HAP-1 (cell line): ENCODE results near the gene BPTF.
"Not testable (repeated sequence)": the region's sequence is repeated elsewhere in the genome, so short reads cannot be mapped to it uniquely, and the experiment has no call there.

ENCODE experiments used
- DNase-seq, 2 experiments: peaks; one replicate each; pipeline ENCODE4 v3.0.0-alpha.2; 2016 to 2020; ENCODE audit warnings: low spot score in 2 of 2
- H3K27me3 ChIP-seq: fragments of 250-450 bp; sonication (Bioruptor Pico); 2 replicates; pipeline ENCODE4 v1.5.1; 2020; ENCODE audit warnings: low read depth, mild to moderate bottlenecking, moderate library complexity
- H3K36me3 ChIP-seq: fragments of 250-450 bp; sonication (Bioruptor Pico); replicated peaks from 2 replicates; pipeline ENCODE4 v1.5.1; 2020; ENCODE audit warnings: mild to moderate bottlenecking
- H3K4me1 ChIP-seq: fragments of 250-450 bp; sonication (Bioruptor Pico); 2 replicates; pipeline ENCODE4 v1.5.1; 2020; ENCODE audit warnings: mild to moderate bottlenecking
- H3K4me3 ChIP-seq: fragments of 250-450 bp; sonication (Bioruptor Pico); 2 replicates; pipeline ENCODE4 v1.5.1; 2020; ENCODE audit warnings: mild to moderate bottlenecking, moderate library complexity
- H3K9me3 ChIP-seq: fragments of 250-450 bp; sonication (Bioruptor Pico); 2 replicates; pipeline ENCODE4 v1.5.1; 2020; ENCODE audit warnings: mild to moderate bottlenecking, moderate library complexity
- in situ Hi-C: fragments of 300-500 bp; cut with MboI; formaldehyde crosslinking; loops from 3 replicates; pipeline ENCODE4 v1.14.3; 2020; ENCODE audit warnings: low sequenced_read_pairs, inconsistent platforms, mixed read lengths

The BPTF gene

DNA sequence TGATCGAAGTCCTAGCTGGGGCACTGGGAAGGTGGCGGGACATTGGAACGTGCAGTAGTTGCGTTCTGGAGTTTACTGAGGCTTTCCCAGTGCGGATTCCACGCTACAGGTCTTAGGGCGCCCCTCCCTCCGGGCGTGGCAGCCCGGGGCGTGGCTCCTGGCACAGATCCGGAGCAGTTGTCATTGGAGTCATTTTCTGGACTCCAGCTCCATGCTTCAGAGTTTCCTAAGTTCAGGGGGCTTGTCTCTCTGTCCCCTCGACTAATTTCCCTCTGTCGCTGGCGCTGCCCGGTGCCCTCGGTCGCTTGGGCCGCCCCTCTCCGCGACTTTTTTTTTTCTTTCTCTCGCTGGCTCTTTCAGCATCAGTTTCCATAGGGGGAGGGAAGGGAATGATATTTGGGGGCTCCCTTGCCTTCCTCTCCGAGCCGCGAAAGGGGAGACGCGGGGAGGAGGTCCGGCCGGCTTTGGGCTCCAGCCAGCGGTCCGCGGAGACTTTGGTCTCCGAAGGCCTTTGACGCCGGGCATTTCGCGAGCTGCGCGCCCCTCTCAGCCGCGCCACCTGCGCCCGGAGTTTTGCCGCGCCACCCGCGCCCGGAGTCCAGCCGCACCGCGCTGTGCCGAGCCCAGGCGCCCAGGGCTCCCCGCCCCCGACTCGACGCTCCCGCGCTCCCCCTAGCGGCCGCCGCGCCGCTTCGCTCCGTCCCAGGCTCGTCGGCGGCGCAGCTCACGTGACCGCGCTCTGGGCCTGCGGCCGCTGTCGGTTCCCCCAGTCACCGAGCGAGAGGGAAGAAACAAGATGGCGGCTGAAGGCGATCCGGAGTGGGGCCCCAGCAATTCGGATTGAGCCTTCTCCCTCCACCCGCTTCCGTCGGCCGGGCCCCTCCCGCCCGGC lies at the start of gene BPTF:
Gene BPTF, plus strand, starts transcription at position 769 of the 892 bp plus-strand sequence. CDS start 222 bp downstream, outside the sequence.
- in situ Hi-C loops: no loop called here
- Histone ChIP-seq H3K36me3 (peaks cover 3% of the 10 kb centered on the region; the same call in 1 of the 2 replicates), H3K4me3 (peak within 1 kb of the TSS; percentile 68), H3K9me3 (no peaks in the 10 kb centered on the region), H3K27me3 (no peaks in the 10 kb centered on the region), H3K4me1 (peaks cover 9% of the 10 kb centered on the region)
- DNase-seq: peak; percentile 88 to 93

DNA sequence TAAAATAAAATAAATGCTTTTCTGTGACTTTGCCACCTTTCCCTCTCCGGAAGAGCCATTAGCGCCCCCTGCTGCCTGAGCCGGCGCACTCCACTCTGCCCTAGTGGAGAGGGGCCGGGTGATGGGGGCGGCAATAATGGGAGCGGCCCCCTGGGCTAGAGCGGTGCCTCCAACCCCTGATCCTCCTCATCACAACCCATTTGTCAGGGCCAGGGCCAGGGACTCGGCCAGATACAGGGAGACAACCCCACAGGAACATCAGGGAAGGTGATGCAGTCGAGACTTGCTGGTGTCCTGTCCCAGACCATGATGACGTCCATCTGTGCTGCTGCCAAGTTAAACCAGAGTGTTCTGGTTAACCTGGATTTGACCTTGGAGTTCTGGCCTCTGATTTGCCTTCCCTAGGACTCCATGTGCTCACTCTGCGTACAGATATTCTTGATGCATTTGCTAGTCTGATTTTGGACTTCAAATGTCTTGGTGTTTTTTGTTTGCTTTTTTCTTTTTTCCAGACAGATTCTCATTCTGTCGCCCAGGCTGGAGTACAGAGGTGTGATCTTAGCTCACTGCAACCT lies 46.1 kb upstream of the BPTF start:
- no peaks in the 10 kb centered on the region for H3K9me3 ChIP-seq
- peaks cover 2% of the 10 kb centered on the region; the same call in 1 of the 2 replicates for H3K4me1 ChIP-seq
- peak; percentile 54 to 82 for DNase-seq
- H3K27me3 ChIP-seq: no peaks in the 10 kb centered on the region; the same call in 1 of the 2 replicates
- H3K4me3 ChIP-seq: no peak overlapping the region
- H3K36me3 ChIP-seq: no peaks in the 10 kb centered on the region
- in situ Hi-C loops: no loop called here

- DNase-seq: no peak
- no peaks in the 10 kb centered on the region; the same call in 1 of the 2 replicates for H3K27me3 ChIP-seq
- H3K4me3 ChIP-seq: no peak overlapping the region
- in situ Hi-C loops: no loop called here
- H3K9me3 ChIP-seq: no peaks in the 10 kb centered on the region
- H3K36me3 ChIP-seq: no peaks in the 10 kb centered on the region
- H3K4me1 ChIP-seq: no peaks in the 10 kb centered on the region
Measured at GRCh38 chr17:67784364-67785121, 40.8 kb upstream of the BPTF start.

DNA sequence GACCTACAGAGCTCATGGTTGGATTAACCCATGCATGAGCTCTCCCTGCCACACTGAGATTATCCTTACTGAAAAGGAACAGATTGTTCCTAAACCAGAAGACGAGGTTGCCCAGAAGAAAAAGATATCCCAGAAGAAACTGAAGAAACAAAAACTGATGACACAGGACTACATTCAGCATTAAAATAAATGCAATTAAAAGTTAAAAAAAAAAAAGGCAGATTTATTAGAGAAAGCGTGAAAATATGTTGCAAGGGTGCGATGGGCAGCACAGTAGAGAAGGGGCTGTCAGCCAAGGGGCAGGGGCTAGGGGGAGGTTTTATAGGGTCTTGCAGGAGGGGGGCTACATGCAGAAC lies 40.2 kb upstream of the BPTF start:
- in situ Hi-C loops: no loop called here
- Histone ChIP-seq H3K36me3 (no peaks in the 10 kb centered on the region), H3K27me3 (no peaks in the 10 kb centered on the region; the same call in 1 of the 2 replicates), H3K9me3 (no peaks in the 10 kb centered on the region), H3K4me3 (no peak overlapping the region), H3K4me1 (no peaks in the 10 kb centered on the region)
- DNase-seq: no peak

GRCh38 chr17:67785504-67785903 lies 39.8 kb upstream of the BPTF start:
- DNase-seq: no peak
- Histone ChIP-seq H3K9me3 (no peaks in the 10 kb centered on the region), H3K36me3 (no peaks in the 10 kb centered on the region), H3K4me1 (no peaks in the 10 kb centered on the region), H3K27me3 (no peaks in the 10 kb centered on the region; the same call in 1 of the 2 replicates), H3K4me3 (no peak overlapping the region)
- in situ Hi-C loops: no loop called here

DNA sequence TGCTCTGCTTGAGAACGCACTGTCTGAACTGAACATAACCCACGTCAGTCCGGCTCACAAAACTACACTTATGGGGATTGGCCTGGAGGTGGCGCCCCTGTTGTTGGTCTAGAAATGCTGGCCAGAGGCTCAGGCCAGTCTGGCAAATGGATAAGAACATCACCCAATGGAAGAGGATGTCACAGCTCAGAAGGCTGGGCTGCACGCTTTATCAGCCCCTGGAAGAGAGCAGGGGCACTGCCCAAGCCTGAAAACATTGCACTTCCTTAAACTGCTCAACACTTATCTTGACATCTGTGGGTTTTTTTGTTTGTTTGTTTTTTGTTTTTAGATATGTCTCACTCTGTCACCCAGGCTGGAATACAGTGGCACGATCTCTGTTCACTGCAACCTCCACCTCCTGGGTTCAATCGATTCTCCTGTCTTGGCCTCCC lies 24.8 kb upstream of the BPTF start:
- DNase-seq: peak; percentile 75 to 85

DNA sequence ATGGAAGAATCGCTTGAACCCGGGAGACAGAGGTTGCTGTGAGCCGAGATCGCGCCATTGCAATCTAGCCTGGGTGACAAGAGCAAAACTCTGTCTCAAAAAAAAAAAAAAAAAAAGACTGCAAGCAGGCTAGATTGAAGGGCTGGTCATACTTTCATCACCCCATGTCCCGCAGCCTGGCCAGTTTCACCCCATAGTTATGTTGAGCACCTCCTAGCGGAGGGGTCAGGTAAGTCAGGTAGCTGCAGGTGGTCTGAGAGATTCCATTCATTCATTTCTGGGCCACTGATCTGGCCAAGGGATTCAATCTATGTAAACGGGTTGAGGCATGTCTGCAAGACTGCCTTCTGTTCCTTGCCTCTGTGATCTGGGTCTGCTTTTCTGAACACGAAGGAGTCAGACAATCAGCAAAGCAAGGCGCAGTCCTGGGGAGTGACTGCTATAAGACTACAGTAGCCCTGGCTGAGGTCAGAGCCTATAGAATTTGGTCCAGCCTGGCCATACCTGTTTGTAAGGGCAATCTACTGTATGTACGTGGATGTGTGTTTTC lies 23.6 kb upstream of the BPTF start:
- in situ Hi-C loops: no loop called here
- H3K4me3 ChIP-seq: no peak overlapping the region

More for the DNA sequence above, 24.8 kb upstream of the BPTF start:
- Histone ChIP-seq H3K4me3 (no peak overlapping the region), H3K4me1 (peaks cover 5% of the 10 kb centered on the region), H3K36me3 (no peaks in the 10 kb centered on the region), H3K27me3 (no peaks in the 10 kb centered on the region), H3K9me3 (no peaks in the 10 kb centered on the region)
- in situ Hi-C loops: no loop called here

GRCh38 chr17:67810464-67810863 lies 14.8 kb upstream of the BPTF start:
- Histone ChIP-seq H3K4me1 (no peaks in the 10 kb centered on the region), H3K9me3 (no peaks in the 10 kb centered on the region), H3K27me3 (no peaks in the 10 kb centered on the region), H3K4me3 (no peak overlapping the region), H3K36me3 (no peaks in the 10 kb centered on the region)
- in situ Hi-C loops: no loop called here
- no peak for DNase-seq

More for the DNA sequence above, 23.6 kb upstream of the BPTF start:
- no peak for DNase-seq
- H3K27me3 ChIP-seq: no peaks in the 10 kb centered on the region
- no peaks in the 10 kb centered on the region for H3K9me3 ChIP-seq
- peaks cover 3% of the 10 kb centered on the region for H3K4me1 ChIP-seq
- no peaks in the 10 kb centered on the region for H3K36me3 ChIP-seq

DNA sequence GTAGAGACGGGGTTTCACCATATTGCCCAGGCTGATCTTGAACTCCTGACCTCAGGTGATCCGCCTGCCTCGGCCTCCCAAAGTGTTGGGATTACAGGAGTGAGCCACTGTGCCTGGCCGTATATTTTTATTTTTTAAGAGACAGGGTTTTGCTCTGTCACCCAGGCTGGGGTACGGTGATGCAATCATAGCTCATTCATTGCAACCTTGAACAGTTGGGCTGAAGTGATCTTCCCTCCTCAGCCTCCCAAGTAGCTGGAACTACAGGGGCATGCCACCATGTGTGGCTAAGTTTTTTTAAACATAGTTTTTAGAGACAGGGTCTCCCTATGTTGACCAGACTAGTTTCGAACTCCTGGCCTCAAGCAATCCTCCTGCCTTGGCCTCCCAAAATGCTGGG lies 12.9 kb upstream of the BPTF start:
- H3K9me3 ChIP-seq, H3K36me3 ChIP-seq, H3K4me1 ChIP-seq, H3K27me3 ChIP-seq, in situ Hi-C loops, H3K4me3 ChIP-seq, DNase-seq: not testable (repeated sequence)

- Histone ChIP-seq H3K27me3 (no peaks in the 10 kb centered on the region), H3K9me3 (no peaks in the 10 kb centered on the region), H3K4me1 (no peaks in the 10 kb centered on the region), H3K4me3 (no peak overlapping the region), H3K36me3 (no peaks in the 10 kb centered on the region)
- in situ Hi-C loops: no loop called here
- DNase-seq: no peak
Measured at GRCh38 chr17:67813803-67814180, 11.5 kb upstream of the BPTF start.

- Histone ChIP-seq H3K9me3 (no peaks in the 10 kb centered on the region), H3K4me3 (no peak overlapping the region), H3K27me3 (no peaks in the 10 kb centered on the region), H3K4me1 (no peaks in the 10 kb centered on the region), H3K36me3 (no peaks in the 10 kb centered on the region)
- DNase-seq: no peak
- in situ Hi-C loops: no loop called here
Measured at GRCh38 chr17:67818110-67819002, 6.9 kb upstream of the BPTF start.

DNA sequence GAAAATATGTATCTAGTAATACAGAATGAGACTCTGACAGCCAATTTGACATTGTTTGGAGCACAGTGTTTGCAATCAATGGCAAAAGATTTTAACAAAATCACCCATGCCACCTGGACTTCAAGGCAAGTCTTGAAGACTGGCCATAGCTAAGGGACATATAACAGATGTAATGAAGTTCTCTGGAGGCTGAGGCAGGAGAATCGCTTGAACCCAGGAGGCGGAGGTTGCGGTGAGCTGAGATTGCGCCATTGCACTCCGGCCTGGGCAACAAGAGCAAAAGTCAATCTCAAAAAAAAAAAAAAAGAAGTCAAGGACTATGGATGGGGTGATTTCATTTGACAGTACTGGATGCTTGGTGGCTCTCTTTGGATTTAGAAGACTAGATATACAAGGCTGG lies 5.6 kb upstream of the BPTF start:
- H3K4me1 ChIP-seq: no peaks in the 10 kb centered on the region
- in situ Hi-C loops: no loop called here

DNA sequence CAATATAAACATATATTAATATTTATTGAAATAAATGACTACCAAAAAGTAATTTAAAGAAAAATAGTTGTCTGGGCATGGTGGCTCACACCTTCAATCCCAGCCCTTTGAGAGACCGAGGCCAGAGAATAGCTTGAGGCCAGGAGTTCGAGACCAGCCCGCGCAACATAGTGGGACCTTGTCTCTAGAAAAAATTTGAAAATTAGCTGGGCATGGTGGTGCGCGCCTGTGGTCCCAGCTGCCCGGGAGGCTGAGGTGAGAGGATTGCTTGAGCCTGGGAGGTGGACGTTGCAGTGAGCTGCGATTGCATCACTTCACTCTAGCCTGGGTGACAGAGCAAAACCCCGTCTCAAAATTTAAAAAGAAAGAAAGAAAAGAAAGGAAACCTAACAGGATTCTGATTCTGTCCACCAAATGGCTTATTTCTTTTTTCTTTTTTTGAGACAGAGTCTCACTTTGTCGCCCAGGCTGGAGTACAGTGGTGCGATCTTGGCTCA lies 3.4 kb upstream of the BPTF start:
- no peaks in the 10 kb centered on the region for H3K4me1 ChIP-seq
- no peaks in the 10 kb centered on the region; the same call in 1 of the 2 replicates for H3K36me3 ChIP-seq
- H3K9me3 ChIP-seq: no peaks in the 10 kb centered on the region
- in situ Hi-C loops: no loop called here
- no peak overlapping the region for H3K4me3 ChIP-seq
- DNase-seq: no peak
- no peaks in the 10 kb centered on the region for H3K27me3 ChIP-seq

More for the DNA sequence above, 5.6 kb upstream of the BPTF start:
- DNase-seq: no peak
- no peaks in the 10 kb centered on the region for H3K36me3 ChIP-seq
- H3K9me3 ChIP-seq: no peaks in the 10 kb centered on the region
- H3K27me3 ChIP-seq: no peaks in the 10 kb centered on the region
- no peak overlapping the region for H3K4me3 ChIP-seq
